ENCODE data around the gene UBE2A. TPM values are rescaled to one million over a fixed set of nuclear protein-coding genes. Genes with fewer than 3 reads are reported as not detected.

The UBE2A gene
- total RNA-seq, 2 donors from 2014 or later, result 59.7 to 64.0 TPM

DNA sequence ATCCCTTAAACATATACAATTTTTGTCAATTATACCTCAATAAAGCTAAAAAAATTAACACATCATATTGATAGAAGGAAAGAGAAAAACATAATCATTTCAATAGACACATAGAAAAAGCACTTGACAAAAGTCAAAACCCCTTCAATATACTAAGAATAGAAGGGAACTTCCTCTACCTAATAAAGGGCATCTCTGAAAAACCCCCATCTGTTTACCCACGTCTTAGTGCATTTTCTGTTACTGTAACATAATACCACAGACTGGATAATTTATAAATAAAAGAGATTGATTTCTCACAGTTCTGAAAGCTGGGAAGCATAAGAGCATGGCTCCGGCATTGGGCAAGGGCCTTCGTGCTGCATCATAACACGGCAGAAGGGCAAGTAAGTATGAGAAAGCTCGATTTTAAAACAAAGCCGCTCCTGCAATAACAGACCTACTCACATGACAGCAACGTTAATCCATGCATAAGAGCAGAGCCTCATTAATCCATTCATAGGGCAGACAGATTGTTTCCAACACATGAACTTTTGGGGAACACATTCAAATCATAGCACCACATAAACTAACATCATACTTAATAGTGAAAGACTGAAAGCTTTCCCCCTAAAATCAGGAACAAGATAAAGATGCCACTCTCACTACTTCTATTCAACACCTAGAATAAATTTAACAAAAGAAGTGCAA is 24.9 kb upstream of the UBE2A start:
- Histone ChIP-seq H3K9me3 (ENCODE audit: control insufficient read depth, low read length) (no peaks in the 10 kb centered on the region), H3K36me3 (ENCODE audit: control insufficient read depth, insufficient read depth, low read length) (no peaks in the 10 kb centered on the region), H3K9ac (ENCODE audit: extremely low read depth, low read length, poor library complexity, severe bottlenecking) (no peak overlapping the region), H3K27me3 (ENCODE audit: control insufficient read depth, insufficient read depth, low read length, poor library complexity, severe bottlenecking) (no peaks in the 10 kb centered on the region), H3K4me3 (ENCODE audit: low read length) (no peak overlapping the region), H3K27ac (ENCODE audit: low read depth, low read length) (no peak overlapping the region), H3K4me1 (ENCODE audit: control insufficient read depth, insufficient read depth, low read length) (no peaks in the 10 kb centered on the region)
- Mint-ChIP-seq H3K4me3 (no peak overlapping the region), H3K36me3 (ENCODE audit: low read depth) (peaks cover 17% of the 10 kb centered on the region), H3K27ac (no peak overlapping the region), H3K27me3 (ENCODE audit: insufficient read depth) (no peaks in the 10 kb centered on the region), H3K4me1 (no peaks in the 10 kb centered on the region), H3K9me3 (peaks cover 53% of the 10 kb centered on the region)
- 76 to 86% methylated on average over 2 to 6 of the region's 7 CpGs for WGBS, 2 experiments (ENCODE audit: insufficient coverage in 1 of 2, insufficient read length in 1 of 2)
- DNase-seq, result no peak
- TF ChIP-seq, protein P1, sequence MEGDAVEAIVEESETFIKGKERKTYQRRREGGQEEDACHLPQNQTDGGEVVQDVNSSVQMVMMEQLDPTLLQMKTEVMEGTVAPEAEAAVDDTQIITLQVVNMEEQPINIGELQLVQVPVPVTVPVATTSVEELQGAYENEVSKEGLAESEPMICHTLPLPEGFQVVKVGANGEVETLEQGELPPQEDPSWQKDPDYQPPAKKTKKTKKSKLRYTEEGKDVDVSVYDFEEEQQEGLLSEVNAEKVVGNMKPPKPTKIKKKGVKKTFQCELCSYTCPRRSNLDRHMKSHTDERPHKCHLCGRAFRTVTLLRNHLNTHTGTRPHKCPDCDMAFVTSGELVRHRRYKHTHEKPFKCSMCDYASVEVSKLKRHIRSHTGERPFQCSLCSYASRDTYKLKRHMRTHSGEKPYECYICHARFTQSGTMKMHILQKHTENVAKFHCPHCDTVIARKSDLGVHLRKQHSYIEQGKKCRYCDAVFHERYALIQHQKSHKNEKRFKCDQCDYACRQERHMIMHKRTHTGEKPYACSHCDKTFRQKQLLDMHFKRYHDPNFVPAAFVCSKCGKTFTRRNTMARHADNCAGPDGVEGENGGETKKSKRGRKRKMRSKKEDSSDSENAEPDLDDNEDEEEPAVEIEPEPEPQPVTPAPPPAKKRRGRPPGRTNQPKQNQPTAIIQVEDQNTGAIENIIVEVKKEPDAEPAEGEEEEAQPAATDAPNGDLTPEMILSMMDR (conservative IDR thresholded peaks at IDR 0.05), result no peak

DNA sequence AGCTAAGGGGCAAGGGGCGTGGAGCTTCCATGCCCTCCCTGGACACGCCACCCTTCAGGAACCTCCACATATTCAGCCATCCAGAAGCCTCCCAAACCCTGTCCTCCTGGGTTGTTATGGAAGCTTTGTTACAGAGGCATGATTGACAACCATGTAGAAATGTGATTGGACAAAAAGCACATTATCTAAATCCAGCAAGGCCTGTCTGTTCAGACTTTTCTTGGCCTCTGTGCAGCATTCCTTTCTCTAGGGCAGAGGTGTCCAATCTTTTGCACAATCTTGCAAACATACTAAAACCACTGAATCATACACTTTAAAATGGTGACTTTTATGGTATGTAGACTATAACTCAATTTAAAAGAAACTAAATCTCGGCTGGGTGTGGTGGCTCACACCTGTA is 21.9 kb upstream of the UBE2A start:
- Histone ChIP-seq H3K36me3 (ENCODE audit: control insufficient read depth, insufficient read depth, low read length) (no peaks in the 10 kb centered on the region), H3K9ac (ENCODE audit: extremely low read depth, low read length, poor library complexity, severe bottlenecking) (no peak overlapping the region), H3K4me1 (ENCODE audit: control insufficient read depth, insufficient read depth, low read length) (no peaks in the 10 kb centered on the region), H3K27ac (ENCODE audit: low read depth, low read length) (no peak overlapping the region), H3K4me3 (ENCODE audit: low read length) (no peak overlapping the region), H3K27me3 (ENCODE audit: control insufficient read depth, insufficient read depth, low read length, poor library complexity, severe bottlenecking) (no peaks in the 10 kb centered on the region), H3K9me3 (ENCODE audit: control insufficient read depth, low read length) (no peaks in the 10 kb centered on the region)
- no peaks in the 10 kb centered on the region for H3K27me3 Mint-ChIP-seq (ENCODE audit: insufficient read depth)
- no peak for DNase-seq
- peaks cover 61% of the 10 kb centered on the region for H3K9me3 Mint-ChIP-seq
- WGBS, 2 experiments (ENCODE audit: insufficient coverage in 1 of 2, insufficient read length in 1 of 2), result 100% methylated on average over 2 of the region's 3 CpGs; no CpG with 5 or more reads in 1 of the 2 experiments
- TF ChIP-seq, protein P1 (conservative IDR thresholded peaks at IDR 0.05), result no peak
- peaks cover 19% of the 10 kb centered on the region for H3K36me3 Mint-ChIP-seq (ENCODE audit: low read depth)
- no peak overlapping the region for H3K4me3 Mint-ChIP-seq
- H3K4me1 Mint-ChIP-seq, result no peaks in the 10 kb centered on the region
- no peak overlapping the region for H3K27ac Mint-ChIP-seq

DNA sequence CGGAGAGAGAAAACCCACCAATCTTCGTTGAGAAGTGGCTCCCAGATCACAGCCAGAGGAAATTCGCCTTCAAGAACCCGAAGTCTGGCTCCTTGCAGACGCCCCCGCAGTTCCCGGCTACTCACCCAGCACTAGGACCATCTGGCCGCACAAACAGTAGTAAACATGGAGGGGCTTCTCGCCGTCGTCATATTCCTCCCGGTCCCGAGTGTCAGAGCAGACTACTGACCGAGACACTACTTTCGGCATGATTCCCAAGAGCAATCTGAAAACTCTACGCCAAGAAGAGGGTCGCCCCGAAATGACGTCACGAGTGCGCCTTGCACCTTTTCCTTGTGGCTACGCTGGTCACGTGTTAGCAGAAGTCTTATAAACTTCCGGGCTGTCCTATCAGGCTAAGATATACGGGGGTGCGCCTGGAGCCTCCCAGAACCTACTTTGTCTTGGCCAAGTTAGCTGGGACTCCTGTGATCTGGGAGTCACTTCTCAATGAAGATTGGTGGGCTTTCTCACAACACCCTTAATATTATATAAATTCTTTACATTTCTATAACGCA is 9.2 kb upstream of the UBE2A start, which contains the start of gene STEEP1:
Gene STEEP1, minus strand, starts transcription at position 303 of the 557 bp plus-strand sequence. Its CDS starts 54 bp downstream, at position 249.
- Mint-ChIP-seq H3K27ac (peak within 1 kb of the TSS; percentile 98), H3K4me3 (peak within 1 kb of the TSS; percentile 89), H3K4me1 (no peaks in the 10 kb centered on the region), H3K27me3 (ENCODE audit: insufficient read depth) (no peaks in the 10 kb centered on the region), H3K36me3 (ENCODE audit: low read depth) (peaks cover 5% of the 10 kb centered on the region), H3K9me3 (peaks cover 62% of the 10 kb centered on the region)
- Histone ChIP-seq H3K4me1 (ENCODE audit: control insufficient read depth, insufficient read depth, low read length) (no peaks in the 10 kb centered on the region), H3K4me3 (ENCODE audit: low read length) (peak within 1 kb of the TSS; percentile 91), H3K36me3 (ENCODE audit: control insufficient read depth, insufficient read depth, low read length) (no peaks in the 10 kb centered on the region), H3K9ac (ENCODE audit: extremely low read depth, low read length, poor library complexity, severe bottlenecking) (peak within 1 kb of the TSS; percentile 76), H3K27me3 (ENCODE audit: control insufficient read depth, insufficient read depth, low read length, poor library complexity, severe bottlenecking) (no peaks in the 10 kb centered on the region), H3K9me3 (ENCODE audit: control insufficient read depth, low read length) (no peaks in the 10 kb centered on the region), H3K27ac (ENCODE audit: low read depth, low read length) (no peak within 1 kb of the TSS)
- TF ChIP-seq, protein P1 (conservative IDR thresholded peaks at IDR 0.05), result no peak
- WGBS, 2 experiments (ENCODE audit: insufficient coverage in 1 of 2, insufficient read length in 1 of 2), result 0% methylated on average over 2 to 26 of the region's 27 CpGs
- DNase-seq, result peak; percentile 93
